ENCODE measurements around the gene NAGPA. TPM values are rescaled to one million over a fixed set of nuclear protein-coding genes. Genes with fewer than 3 reads are reported as not detected.
A peak's percentile ranks its signal among the peaks of the same experiment; 100 is the strongest.

NAGPA gene
- total RNA-seq, 1 experiment from 2014 or later, result 12.5 TPM

GRCh38 chr16:5071681-5072333 is 38.1 kb upstream of the NAGPA start, which contains the start of gene ALG1 (continued):
- TF ChIP-seq E2F5 (CRISPR knock-in tag; IDR thresholded peaks at IDR 0.05) (no peak), ZNF263 (CRISPR knock-in tag; IDR thresholded peaks at IDR 0.05; ENCODE audit: low read depth) (no peak), PRDM15 (CRISPR knock-in tag; IDR thresholded peaks at IDR 0.05) (no peak), ZNF423 (CRISPR knock-in tag; IDR thresholded peaks at IDR 0.05) (no peak), E2F4 (CRISPR knock-in tag; IDR thresholded peaks at IDR 0.05; ENCODE audit: borderline replicate concordance, low read depth) (0 out of 2 replicates have a peak, but pooled peaks have one; percentile 33), ZNF121 (CRISPR knock-in tag; IDR thresholded peaks at IDR 0.05) (no peak), FOXK1 (CRISPR knock-in tag; IDR thresholded peaks at IDR 0.05) (peak; percentile 75; the same call in 1 of the 2 replicates), ZMAT4 (CRISPR knock-in tag; IDR thresholded peaks at IDR 0.05) (no peak), ZNF219 (CRISPR knock-in tag; IDR thresholded peaks at IDR 0.05; ENCODE audit: borderline replicate concordance) (no peak), ATF1 (CRISPR knock-in tag; IDR thresholded peaks at IDR 0.05) (no peak), FOXP1 (CRISPR knock-in tag; IDR thresholded peaks at IDR 0.05; ENCODE audit: borderline replicate concordance) (peak; percentile 89), ZNF317 (CRISPR knock-in tag; IDR thresholded peaks at IDR 0.05; ENCODE audit: borderline replicate concordance, low read depth) (peak; percentile 28; the same call in 1 of the 2 replicates), GABPB1 (CRISPR knock-in tag; IDR thresholded peaks at IDR 0.05) (peak; percentile 76), TP53 (CRISPR knock-in tag; IDR thresholded peaks at IDR 0.05) (no peak), PRRX2 (CRISPR knock-in tag; IDR thresholded peaks at IDR 0.05) (no peak), USF2 (CRISPR knock-in tag; IDR thresholded peaks at IDR 0.05) (peak; percentile 99), AR (CRISPR knock-in tag; IDR thresholded peaks at IDR 0.05) (no peak), CREM (CRISPR knock-in tag; IDR thresholded peaks at IDR 0.05) (no peak), NR2C2 (CRISPR knock-in tag; IDR thresholded peaks at IDR 0.05) (no peak), PREB (CRISPR knock-in tag; IDR thresholded peaks at IDR 0.05; ENCODE audit: borderline replicate concordance) (no peak; the same call in 1 of the 2 replicates), ESRRA (CRISPR knock-in tag; IDR thresholded peaks at IDR 0.05; ENCODE audit: borderline replicate concordance) (no peak), ZNF671 (CRISPR knock-in tag; IDR thresholded peaks at IDR 0.05) (peak; percentile 61; the same call in 1 of the 2 replicates), AFF4 (CRISPR knock-in tag; IDR thresholded peaks at IDR 0.05; ENCODE audit: borderline replicate concordance) (no peak), ELF4 (CRISPR knock-in tag; IDR thresholded peaks at IDR 0.05; ENCODE audit: low read depth) (no peak)

Measured in WTC11 (cell line).